Smooth muscle cell of the brain vasculature (primary cell): ENCODE results near the gene KLF15.

Experiments
- DNase-seq: peaks from one replicate; pipeline ENCODE4 v3.0.0-alpha.2; 2012; ENCODE audit warnings: low read depth, low spot score

Gene KLF15

GRCh38 chr3:126306397-126306796 lies 50.8 kb downstream of the KLF15 start:
- DNase-seq, result no peak

GRCh38 chr3:126305427-126305826 lies 51.8 kb downstream of the KLF15 start:
- DNase-seq, result no peak

- no peak for DNase-seq
Observed at GRCh38 chr3:126304704-126305103, 52.5 kb downstream of the KLF15 start.

GRCh38 chr3:126304291-126304690 lies 52.9 kb downstream of the KLF15 start:
- DNase-seq, result no peak

GRCh38 chr3:126303272-126303671 lies 53.9 kb downstream of the KLF15 start:
- DNase-seq, result no peak

- no peak for DNase-seq
Observed at GRCh38 chr3:126300761-126301481, 56.3 kb downstream of the KLF15 start.

- DNase-seq, result no peak
Observed at GRCh38 chr3:126300001-126300760, 57.0 kb downstream of the KLF15 start.

GRCh38 chr3:126295407-126295939 lies 61.7 kb downstream of the KLF15 start:
- DNase-seq, result no peak

- DNase-seq, result no peak
Observed at GRCh38 chr3:126294211-126294808, 62.9 kb downstream of the KLF15 start.

- no peak for DNase-seq
Observed at GRCh38 chr3:126293370-126294082, 63.7 kb downstream of the KLF15 start.
